Adrenal gland (tissue), 5 donors: ENCODE results near the gene TNFRSF12A.

Experiments
- CTCF ChIP-seq, 6 experiments: fragments of 450-650 bp in 4 of 6; fragments of 200-600 bp in 2 of 6; sonication (generic) in 1 of 6; IDR thresholded peaks; 1 replicate in 5 of 6; 2 replicates in 1 of 6; pipeline versions ENCODE4 v1.5.1 to v1.8.0; 2016 to 2021; ENCODE audit warnings: antibody characterized with exemption in 6 of 6, mild to moderate bottlenecking in 2 of 6, moderate library complexity in 1 of 6
- POLR2A ChIP-seq, 2 donors: fragments of 450-650 bp; IDR thresholded peaks; one replicate each; pipeline ENCODE4 v1.6.1; 2017; ENCODE audit warnings: antibody characterized with exemption in 2 of 2, mild to moderate bottlenecking in 2 of 2, moderate library complexity in 1 of 2
- donor health status: DM: no; HTN: no; CAD: no.

- no peak for TF ChIP-seq POLR2A (IDR thresholded peaks at IDR 0.05)
- TF ChIP-seq CTCF (IDR thresholded peaks at IDR 0.05) = no peak
Observed at GRCh38 chr16:3012828-3013420, 7.2 kb upstream of the TNFRSF12A start, which contains the start of gene CLDN9.
